Stimulated activated CD8-positive, alpha-beta memory T cell treated with anti-CD3 and anti-CD28 coated beads, Interleukin-15, amount 100 ng/mL, for 1 hour (primary cell): ENCODE data around the gene TAPBP.
A peak's percentile ranks its signal among the peaks of the same experiment; 100 is the strongest.
"Not testable (repeated sequence)": the region's sequence is repeated elsewhere in the genome, so short reads cannot be mapped to it uniquely, and the experiment has no call there.

Source experiments
- DNase-seq: peaks from one replicate; pipeline ENCODE4 v3.0.0-alpha.2; 2020; ENCODE audit warnings: low read depth

TAPBP gene

DNA sequence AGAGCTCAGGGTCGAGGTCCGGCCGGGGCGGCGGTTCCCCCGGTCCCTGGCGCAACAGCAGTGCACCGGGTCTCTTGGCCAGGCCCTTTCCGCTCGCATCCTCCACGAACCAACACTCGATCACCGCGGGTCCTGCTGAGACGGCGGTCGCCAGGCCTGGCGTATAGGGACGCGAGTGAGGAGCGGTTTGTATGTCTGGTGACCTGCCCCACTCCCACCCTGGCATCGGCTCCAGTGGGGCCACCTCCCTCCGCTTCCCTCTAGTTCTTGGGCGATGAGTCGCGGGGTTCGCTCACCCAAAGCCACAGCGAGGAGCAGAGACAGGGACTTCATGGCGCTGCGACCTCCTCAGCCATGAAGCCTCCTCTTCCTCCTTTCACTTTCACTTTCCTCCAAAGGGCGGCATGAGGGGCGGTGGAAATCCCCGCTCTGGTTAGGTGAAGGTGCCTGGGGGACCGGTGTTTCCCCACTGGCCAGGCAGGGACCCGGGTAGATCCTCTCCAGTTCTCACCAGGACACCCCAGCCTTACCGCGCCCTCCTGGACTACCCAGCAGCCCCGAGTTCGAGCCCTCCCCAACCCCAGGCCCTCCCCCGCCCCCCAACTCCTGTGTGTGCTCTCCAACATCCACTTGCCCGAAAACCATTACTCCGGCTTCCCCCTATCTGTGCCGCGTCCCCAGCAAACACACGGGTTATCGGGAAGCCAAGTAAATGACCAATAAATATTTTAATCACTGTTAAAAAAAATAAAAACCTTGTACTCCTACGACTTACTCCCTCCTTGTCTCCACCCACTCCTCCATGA is at the start of gene TAPBP:
TAPBP (minus strand) TSS at position 370 of the 806 bp plus-strand sequence; CDS start at position 333, 37 bp downstream.
- peak; percentile 67 for DNase-seq

DNA sequence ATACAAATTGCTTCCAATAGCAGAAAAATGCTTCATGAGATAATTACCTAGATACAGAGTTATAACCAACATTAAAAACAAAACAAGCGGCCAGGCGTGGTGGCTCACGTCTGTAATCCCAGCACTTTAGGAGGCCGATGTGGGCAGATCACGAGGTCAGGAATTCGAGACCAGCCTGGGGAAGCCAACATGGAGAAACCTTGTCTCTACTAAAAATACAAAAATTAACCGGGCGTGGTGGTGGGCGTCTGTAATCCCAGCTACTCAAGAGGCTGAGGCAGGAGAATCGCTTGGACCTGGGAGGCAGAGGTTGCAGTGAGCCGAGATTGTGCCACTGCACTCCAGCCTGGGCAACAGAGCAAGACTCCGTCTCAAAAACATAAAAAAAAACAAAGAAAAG is 49.6 kb upstream of the TAPBP start:
- DNase-seq: not testable (repeated sequence)

DNA sequence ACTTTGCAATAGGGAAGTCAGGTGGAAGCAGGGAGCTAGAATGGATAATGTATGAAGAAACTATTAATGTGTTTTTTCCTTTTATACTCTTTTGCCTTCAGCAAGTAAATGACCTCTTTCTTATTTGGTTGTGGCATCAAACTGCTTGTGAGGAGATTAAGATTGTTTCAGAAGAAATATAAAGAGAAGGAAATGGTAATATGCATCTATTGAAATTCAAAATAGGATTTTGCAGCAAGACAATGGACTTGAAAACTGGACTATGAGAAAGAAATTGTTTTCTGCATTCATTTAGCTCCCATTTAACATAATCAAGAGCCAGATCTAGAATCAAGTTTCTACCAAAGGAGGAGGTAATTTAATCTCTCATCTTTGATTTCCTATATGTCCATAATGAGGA is 45.5 kb upstream of the TAPBP start:
- no peak for DNase-seq

DNA sequence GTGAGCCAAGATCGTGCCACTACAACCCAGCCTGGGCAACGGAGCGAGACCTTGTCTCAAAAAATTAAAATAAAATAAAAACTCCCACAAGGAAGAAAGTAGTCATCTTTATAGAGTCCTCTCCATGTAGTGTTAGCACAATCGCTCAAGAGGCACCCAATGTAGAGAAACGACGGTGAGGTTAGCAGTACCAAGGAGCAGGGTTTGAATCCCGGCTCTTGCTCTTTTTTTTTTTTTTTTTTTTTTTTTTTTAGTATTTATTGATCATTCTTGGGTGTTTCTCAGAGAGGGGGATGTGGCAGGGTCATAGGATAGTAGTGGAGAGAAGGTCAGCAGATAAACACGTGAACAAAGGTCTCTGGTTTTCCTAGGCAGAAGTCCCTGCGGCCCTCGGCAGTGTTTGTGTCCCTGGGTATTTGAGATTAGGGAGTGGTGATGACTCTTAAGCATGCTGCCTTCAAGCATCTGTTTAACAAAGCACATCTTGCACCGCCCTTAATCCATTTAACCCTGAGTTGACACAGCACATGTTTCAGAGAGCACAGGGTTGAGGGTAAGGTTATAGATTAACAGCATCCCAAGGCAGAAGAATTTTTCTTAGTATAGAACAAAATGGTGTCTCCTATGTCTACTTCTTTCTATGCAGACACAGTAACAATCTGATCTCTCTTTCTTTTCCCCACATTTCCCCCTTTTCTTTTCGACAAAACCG is 43.4 kb upstream of the TAPBP start:
- DNase-seq: not testable (repeated sequence)

DNA sequence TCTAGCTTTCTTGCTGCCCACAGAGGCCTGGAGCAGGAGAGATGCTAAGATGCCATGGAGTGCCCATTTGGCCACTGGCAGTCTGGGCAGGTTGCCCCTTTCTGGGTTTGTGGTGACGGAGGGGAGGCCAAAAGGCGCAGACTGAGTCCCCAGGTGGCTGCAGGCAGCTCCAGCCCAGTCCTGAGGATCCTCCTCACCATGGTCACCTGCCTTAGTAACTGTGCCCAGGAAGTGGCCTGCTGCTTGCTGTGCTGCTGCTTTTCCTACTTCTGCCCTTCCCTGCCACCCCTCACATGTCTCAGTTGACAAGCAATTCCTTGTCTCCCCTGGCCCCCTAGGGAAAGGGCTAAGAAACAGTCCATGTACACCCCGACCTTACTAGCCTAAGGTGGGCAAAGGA is 42.4 kb upstream of the TAPBP start:
- no peak for DNase-seq

DNA sequence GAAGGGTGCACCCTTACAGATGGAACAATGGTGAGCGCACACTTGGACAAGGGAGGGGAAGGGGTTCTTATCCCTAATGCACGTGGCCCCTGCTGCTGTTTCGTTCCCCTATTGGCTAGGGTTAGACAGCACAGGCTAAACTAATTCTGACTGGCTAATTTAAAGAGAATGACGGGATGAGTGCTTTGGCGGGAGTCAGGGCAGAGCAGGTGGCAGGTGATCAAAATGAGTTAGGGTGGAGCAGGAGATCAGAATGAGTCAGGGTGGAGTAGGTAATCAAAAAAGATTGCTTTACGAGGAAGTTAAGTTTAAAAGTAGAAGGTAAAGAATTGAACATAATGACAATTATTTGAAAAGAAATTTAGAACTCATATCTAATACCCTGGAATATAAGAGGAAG is 42.0 kb upstream of the TAPBP start:
- DNase-seq: not testable (repeated sequence)

DNA sequence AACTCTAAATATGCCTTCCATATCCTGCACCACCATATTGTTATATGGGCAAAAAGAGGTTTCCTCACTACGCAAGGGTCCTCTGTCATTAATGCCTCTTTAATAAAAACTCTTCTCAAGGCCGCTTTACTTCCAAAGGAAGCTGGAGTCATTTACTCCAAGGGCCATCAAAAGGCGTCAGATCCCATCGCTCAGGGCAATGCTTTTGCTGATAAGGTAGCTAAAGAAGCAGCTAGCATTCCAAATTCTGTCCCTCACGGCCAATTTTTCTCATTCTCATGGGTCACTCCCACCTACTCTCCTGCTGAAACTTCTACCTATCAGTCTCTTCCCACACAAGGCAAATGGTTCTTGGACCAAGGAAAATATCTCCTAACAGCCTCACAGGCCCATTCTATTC is 33.9 kb upstream of the TAPBP start:
- no peak for DNase-seq

DNA sequence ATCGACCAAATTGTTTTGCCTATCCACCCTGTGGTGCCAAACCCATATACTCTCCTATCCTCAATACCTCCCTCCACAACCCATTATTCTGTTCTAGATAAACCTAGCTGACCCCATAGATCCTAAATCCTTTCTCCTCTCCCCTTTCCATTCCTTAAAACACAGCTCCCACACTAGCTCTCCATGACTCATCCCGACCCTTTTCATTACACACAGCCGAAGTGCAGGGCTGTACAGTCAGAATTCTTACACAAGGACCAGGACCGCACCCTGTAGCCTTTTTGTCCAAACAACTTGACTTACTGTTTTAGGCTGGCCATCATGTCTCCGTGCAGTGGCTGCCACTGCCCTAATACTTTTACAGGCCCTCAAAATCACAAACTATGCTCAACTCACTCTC is 33.1 kb upstream of the TAPBP start:
- DNase-seq: not testable (repeated sequence)

DNA sequence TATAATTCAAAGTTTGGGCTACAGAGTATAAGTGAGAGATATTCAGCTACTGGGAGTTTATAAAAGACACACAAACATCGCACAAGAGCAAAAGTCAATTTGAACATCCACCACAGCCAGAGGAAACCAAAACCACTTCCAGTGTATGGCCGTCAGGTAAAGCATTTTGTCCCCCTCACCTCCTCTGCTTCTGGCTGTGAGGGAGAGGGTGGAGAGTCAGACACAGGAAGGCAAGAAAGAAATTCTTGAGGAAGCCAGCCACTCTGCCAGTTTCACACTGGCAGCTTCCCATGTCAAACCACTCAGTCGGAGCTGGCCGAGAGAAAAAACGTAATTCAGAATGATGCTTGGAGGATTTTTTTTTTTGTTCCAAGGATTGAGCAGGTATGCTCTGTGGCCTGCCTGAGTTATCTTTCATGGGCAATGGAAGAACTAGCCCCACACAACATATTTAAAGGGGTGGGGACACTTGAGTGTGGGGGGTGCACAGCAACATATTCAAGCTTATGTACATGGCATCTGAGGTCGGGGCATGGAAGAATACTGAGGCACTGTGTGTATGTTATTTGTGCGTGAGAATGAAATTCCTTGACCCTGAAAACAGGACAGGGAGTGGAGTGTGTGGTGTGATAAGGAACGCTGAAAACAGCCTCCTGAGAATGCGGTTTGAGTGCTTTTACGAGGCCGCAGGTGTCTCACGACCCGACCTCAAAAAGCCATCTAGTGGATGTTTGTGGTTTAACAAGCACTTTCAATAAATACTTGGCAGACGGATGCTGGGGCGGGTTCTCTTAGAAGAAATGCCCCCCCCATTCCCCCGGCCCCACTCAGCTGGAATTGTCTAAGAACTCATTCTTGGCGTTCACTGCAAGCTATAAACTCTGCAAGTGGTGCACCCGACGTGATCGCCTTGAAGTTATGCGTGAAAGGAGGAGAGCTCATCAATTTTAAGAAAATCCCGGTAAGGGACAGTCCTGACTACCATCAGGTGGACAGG is 31.1 kb upstream of the TAPBP start:
- DNase-seq: peak; percentile 49

DNA sequence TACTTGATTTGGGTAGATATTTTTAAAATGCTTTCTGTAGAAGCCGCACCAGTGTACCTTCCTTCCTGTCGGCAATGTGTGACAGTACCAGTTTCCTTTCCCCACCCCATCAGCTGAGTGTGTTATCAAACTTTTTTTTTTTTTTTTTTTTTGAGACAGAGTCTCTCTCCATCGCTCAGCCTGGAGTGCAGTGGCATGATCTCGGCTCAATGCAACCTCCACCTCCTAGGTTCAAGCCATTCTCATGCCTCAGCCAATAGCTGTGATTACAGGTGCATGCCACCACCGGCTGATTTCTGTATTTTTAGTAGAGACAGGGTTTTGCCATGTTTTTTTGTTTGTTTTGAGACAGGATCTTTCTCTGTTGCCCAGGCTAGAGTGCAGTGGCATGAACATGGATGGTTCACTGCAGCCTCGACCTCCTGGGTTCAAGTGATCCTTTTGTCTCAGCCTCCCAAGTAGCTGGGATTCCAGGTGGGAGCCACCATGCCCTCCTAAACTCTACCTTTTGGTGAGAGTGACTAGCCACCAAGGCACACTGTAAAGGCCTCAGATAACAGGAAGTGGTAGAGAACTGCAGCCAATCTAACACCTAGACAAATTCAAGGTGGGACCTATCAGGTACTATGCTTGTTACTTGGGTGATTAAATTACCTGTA is 30.2 kb upstream of the TAPBP start:
- DNase-seq: no peak

DNA sequence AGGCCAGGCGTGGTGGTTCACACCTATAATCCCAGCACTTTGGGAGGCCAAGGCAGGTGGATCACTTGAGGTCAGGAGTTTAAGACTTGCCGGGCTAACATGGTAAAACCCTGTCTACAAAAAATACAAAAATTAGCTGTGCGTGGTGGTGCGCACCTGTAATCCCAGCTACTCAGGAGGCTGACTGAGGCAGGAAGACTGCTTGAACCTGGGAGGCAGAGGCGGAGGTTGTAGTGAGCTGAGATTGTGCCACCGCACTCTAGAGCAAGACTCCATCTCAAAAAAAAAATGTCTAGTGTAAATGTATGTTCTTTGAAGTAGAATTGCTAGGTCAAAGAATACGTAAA is 29.7 kb upstream of the TAPBP start:
- DNase-seq: not testable (repeated sequence)

DNA sequence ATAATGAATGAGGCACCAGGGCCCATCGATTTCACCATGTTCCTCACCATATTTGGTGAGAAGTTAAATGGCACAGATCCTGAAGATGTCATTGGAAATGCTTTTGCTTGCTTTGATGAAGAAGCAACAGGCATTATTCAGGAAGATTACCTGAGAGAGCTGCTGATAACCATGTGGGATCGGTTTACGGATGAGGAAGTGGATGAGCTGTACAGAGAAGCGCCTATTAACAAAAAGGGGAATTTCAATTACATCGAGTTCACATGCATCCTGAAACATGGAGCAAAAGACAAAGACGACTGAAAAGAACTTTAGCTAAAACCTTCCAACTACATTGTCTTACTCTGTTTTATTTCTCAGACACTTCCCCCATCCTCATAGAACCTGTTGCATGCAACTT is 25.3 kb upstream of the TAPBP start:
- no peak for DNase-seq

DNA sequence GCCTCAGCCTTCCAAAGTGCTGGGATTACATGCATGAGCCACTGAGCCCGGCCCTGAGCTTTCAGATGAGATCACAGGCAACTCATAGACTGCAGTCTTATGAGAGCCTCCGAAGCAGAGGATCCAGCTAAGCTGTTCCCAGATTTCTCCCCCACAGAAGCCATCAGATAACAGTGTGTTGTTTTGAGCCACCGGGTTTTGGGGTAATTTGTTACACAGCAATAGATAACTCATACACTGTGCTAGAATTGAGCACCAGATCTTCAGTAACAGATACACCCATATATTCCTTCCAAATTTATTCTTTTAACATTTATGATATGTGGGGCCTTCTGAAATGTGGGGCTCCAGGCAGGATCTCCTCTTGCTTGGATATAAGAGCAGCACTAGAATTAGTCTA is 22.6 kb upstream of the TAPBP start:
- DNase-seq: no peak

DNA sequence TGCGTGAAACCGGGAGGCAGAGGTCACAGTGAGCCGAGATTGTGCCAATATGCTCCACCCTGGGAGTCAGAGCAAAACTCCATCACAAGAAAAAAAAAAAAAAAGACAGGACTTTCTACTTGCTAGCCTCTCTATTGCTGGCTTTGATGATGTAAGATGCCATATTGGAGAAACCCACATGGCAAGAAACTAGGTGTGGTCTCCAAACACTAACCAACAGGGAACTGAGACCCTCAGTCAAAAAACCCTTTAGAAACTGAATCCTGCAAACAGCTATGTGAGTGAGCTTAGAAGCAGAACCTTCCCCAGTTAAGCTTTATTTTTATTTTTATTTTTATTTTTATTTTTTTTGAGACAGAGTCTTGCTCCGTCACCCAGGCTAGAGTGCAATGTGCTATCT is 22.0 kb upstream of the TAPBP start:
- no peak for DNase-seq

DNA sequence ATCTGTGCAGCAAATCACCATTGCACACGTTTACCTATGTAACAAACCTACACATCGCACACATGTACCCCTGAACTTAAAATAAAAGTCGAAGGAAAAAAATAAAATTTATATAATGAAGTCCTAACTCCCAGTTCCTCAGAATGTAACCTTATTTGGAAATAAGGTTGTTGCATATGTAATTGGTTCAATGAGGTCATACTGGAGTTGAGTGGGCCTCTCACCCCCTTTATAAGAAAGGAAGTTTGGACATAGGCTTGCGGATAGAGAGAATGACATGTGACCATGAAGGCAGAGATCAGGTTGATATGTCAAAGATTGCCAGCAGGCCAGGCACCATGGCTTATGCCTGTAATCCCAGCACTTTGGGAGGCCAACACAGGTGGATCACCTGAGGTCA is 19.8 kb upstream of the TAPBP start:
- DNase-seq: no peak

DNA sequence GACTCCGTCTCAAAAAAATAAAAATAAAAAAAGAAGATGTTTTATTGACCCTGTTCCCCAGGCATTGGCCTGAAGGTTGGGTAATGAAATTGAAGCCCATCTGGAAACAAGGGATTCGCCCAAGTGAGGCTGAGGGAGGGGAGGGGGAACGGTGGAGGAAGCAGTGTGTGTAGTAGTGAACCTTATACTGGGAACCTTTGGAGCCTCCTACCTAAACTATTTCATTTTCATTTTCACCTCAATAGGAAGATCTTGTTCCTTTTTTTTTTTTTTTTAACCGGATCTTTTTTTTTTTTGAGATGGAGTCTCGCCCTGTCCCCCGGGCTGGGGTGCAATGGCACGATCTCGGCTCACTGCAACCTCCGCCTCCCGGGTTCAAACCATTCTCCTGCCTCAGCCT is 16.9 kb upstream of the TAPBP start:
- no peak for DNase-seq

DNA sequence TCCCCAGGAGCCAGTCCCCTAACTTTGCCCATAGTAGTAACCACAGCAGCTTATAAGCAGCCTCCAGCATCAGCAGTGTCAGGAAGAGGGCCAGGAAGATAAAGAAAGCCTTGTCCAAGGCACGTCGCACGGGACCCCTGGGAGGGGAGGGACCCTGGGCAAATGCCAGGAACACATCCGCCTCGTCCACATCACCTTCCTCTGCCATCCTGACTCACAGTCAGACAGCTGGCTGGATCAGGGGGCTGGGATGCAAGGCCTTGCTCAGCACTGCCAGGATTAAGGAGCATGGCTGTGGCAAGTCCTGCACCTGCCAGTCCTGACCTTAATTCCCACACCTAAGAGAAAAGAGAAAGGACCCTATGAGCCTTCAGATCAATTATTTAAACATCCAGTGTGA is 15.2 kb upstream of the TAPBP start:
- no peak for DNase-seq

DNA sequence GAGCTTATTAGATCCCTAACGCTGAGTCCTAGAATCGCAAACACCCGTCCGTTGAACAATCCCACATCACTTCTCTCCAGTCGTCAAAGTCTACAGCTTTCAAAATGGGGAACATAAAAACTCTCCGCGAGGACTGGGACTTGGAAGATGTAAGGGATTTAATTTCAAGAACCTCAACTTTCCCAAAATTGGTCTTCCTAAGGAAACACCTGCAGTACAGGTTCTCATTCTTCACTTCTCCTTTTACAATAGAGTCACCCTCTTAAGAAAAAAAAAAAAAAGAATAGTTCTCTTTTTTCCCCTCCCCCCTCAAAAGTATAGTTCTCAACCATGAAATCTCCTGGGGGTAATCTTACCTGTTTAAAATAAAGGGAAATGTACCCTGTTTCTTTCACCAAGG is 10.2 kb upstream of the TAPBP start:
- no peak for DNase-seq

DNA sequence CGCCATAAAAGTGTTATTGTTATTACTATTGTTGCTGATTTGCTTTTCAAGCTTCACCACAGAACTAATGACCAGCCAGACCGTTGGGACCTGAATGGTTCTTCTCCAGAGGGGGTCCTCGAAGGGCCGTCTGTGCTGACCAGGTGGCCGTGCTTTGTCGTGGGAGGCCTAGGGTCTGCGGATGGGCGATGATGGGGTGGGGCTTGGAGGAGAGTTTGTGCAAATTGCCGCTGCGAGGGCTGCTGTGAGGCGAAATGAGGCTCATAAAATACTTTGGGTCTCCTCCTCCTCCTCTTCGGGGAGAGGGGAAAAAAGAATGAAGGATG is 9.7 kb upstream of the TAPBP start:
- DNase-seq: no peak

DNA sequence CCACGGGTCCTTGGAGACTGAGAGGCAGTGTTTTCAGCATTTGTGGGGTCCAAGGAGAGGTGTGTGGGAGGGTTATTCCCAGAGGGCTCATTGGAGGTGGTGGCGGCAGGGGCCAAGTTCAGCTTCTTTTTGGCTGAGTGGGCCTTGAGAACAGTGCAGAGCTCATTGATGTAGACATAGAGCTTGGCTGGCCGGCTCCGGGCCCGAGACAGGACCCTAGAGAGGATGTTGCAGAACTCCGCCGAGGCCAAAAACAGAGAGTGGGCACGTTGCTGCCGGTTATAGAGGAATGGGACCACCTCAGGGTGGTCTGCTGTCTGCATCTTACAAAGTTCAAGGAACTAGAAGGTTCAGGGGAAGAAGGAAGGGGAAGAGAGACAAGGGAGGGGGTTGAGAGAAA is 7.3 kb upstream of the TAPBP start:
- no peak for DNase-seq

DNA sequence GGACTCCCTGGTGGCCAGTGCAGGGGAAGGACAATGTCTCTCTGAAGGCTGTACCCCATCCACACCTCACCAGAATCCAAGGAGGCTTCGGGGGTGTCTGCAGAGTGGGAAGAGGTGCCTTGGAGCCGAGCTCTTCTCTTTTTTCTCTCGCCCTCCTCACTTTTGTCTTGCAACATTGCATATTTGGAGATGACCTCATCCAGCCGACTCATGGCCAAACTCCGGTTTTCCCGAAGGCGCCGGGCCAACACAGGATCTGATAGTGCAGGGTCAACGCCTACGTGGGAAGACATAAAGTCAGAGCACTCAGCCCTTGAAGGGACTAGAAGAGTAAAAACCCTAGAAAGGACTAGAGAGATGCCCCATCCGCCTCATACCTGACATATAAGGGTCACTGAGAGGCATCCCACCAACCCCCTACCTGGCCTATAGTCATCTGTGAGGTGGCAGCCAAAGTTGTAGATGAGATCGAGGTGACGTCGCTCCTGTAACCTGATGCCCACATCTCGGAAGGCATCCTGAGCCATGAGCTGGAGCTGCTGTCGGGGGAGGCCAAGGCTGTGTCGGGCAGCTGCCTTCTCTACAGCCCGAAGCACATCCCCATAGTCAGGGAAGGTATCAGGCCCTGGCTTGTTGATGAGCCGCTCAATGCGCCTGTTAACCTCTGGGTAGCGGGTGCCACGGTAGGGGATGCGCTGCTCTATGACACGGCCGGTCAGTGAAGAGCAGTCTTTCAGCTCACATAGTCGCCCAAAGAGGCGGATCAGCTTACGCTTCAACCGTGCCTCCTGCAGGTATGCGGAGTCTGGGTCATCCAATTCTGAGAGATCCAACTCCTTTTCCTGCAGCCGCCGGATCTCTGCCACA is 6.7 kb upstream of the TAPBP start:
- DNase-seq: no peak
